Measurements from ENCODE around the gene KDM6B. TPM values are rescaled to one million over a fixed set of nuclear protein-coding genes. Genes with fewer than 3 reads are reported as not detected.

Gene KDM6B
- total and polyA plus RNA-seq, 9 of the 15 experiments (the other 6 are each of a cell fraction or from before 2014, with no cell fraction given): 0.01 to 22.9 (median 2.2) TPM

GRCh38 chr17:7844292-7845154 lies 10.5 kb downstream of the KDM6B start (continued):
- TF ChIP-seq E2F4 (CRISPR knock-in tag; IDR thresholded peaks at IDR 0.05; ENCODE audit: low read depth) (no peak), TGIF2 (CRISPR knock-in tag; IDR thresholded peaks at IDR 0.05) (no peak), GTF2B (IDR thresholded peaks at IDR 0.05; ENCODE audit: extremely low read depth, insufficient read length) (no peak), ZNF253 (CRISPR knock-in tag; conservative IDR thresholded peaks at IDR 0.05) (no peak), HMG20A (CRISPR knock-in tag; conservative IDR thresholded peaks at IDR 0.05) (no peak), THRA (IDR thresholded peaks at IDR 0.05) (no peak), ZFP1 (CRISPR knock-in tag; IDR thresholded peaks at IDR 0.05) (no peak), HINFP (tag; conservative IDR thresholded peaks at IDR 0.05; ENCODE audit: low read depth) (no peak), LEF1 (IDR thresholded peaks at IDR 0.05) (0 out of 2 replicates have a peak, but pooled peaks have one; percentile 17), CBFB (CRISPR knock-in tag; IDR thresholded peaks at IDR 0.05) (no peak), ID3 (CRISPR knock-in tag; IDR thresholded peaks at IDR 0.05) (no peak), ID3 (tag; IDR thresholded peaks at IDR 0.05) (no peak), ZNF146 (CRISPR knock-in tag; IDR thresholded peaks at IDR 0.05; ENCODE audit: unreplicated experiment) (no peak), ZBTB11 (CRISPR knock-in tag; IDR thresholded peaks at IDR 0.05) (no peak), MCM3 (IDR thresholded peaks at IDR 0.05) (no peak), ATF3 (IDR thresholded peaks at IDR 0.05) (no peak), ATF3 (CRISPR knock-in tag; conservative IDR thresholded peaks at IDR 0.05) (no peak)

Data from K562 (cell line).